Kidney (tissue), 14 donors: ENCODE measurements around the gene FBXL4. TPM values are rescaled to one million over a fixed set of nuclear protein-coding genes. Genes with fewer than 3 reads are reported as not detected.

Source experiments
- DNase-seq, 5 donors: peaks; one replicate each; pipeline ENCODE4 v3.0.0-alpha.2; 2013 to 2020
- FAIRE-seq: peaks from 2 replicates; lab custom pipeline; 2012; peaks lifted over from hg19 to GRCh38; lab: Jason Lieb, UNC
- H3K27ac ChIP-seq, 2 donors: one replicate each; pipeline ENCODE4 v1.7.0; 2013; ENCODE audit warnings: low read depth in 2 of 2, low read length in 2 of 2, inconsistent platforms in 1 of 2
- H3K27me3 ChIP-seq: one replicate; pipeline ENCODE4 v1.7.1; 2013; ENCODE audit warnings: low read length, inconsistent platforms; ENCODE audit not compliant: control insufficient read depth, insufficient read depth
- H3K36me3 ChIP-seq, 3 donors: one replicate each; pipeline versions ENCODE4 v1.7.0 to v1.7.1; 2013; ENCODE audit warnings: low read length in 3 of 3, control low read depth in 1 of 3, inconsistent platforms in 1 of 3; ENCODE audit not compliant: insufficient read depth in 3 of 3, control insufficient read depth in 2 of 3
- H3K4me1 ChIP-seq, 3 donors: one replicate each; pipeline versions ENCODE4 v1.7.0 to v1.7.1; 2013; ENCODE audit warnings: low read length in 3 of 3, inconsistent platforms in 1 of 3, low read depth in 1 of 3; ENCODE audit not compliant: control insufficient read depth in 2 of 3, insufficient read depth in 2 of 3
- H3K4me3 ChIP-seq, 3 donors: one replicate each; pipeline versions ENCODE4 v1.7.0 to v1.8.1; 2013; ENCODE audit warnings: low read length in 3 of 3, control low read depth in 1 of 3, inconsistent platforms in 1 of 3
- H3K9ac ChIP-seq, 3 donors: one replicate each; pipeline versions ENCODE4 v1.7.0 to v1.7.1; 2013; ENCODE audit warnings: low read length in 3 of 3, control low read depth in 1 of 3, inconsistent platforms in 1 of 3
- H3K9me3 ChIP-seq, 3 donors: one replicate each; pipeline versions ENCODE4 v1.7.0 to v1.7.1; 2013; ENCODE audit warnings: low read length in 3 of 3, control low read depth in 1 of 3, inconsistent platforms in 1 of 3; ENCODE audit not compliant: control insufficient read depth in 2 of 3, insufficient read depth in 1 of 3
- intact Hi-C: fragments of 100-400 bp; cut with DNase I; formaldehyde crosslinking; loops from one replicate; pipeline ENCODE4 v1.11.1; 2022
- polyA plus RNA-seq: library from polyadenylated mRNA; stranded (reverse); fragments of 350-450 nt; fragmentation: Illumina TruSeq; extraction: RNeasy Lipid Tissue Mini Kit (QIAGEN cat#74804); gene quantifications from one replicate; pipeline ENCODE4 v1.2.3, GENCODE V29; 2014; ENCODE audit warnings: low read depth, low replicate concordance; ENCODE audit not compliant: insufficient read depth
- total RNA-seq: library from RNA; stranded (reverse); fragmentation: NEBNext Ultra II Directional; extraction: Animal tissue kit (Norgen Biotek cat#: 25700); gene quantifications from one replicate; pipeline ENCODE4 v1.2.1, GENCODE V29; 2021
- TF ChIP-seq, protein P1 (sequence below): IDR thresholded peaks from 3 replicates; pipeline ENCODE4 v1.5.1; 2012; ENCODE audit warnings: mild to moderate bottlenecking, moderate library complexity, borderline replicate concordance; ENCODE audit not compliant: insufficient read depth; ENCODE audit errors: extremely low read depth
- donor health status: control.
- donor health status: control.
- donor health status: control.
- donor health status: control.
- donor health status: control.
- donor health status: DM: yes; HTN: yes; CAD: no.
- donor health status: Normal renal cell carcinoma (clear cell type).

FBXL4 gene
- total and polyA plus RNA-seq, 2 donors from 2014 or later, result 7.6 to 25.8 TPM

DNA sequence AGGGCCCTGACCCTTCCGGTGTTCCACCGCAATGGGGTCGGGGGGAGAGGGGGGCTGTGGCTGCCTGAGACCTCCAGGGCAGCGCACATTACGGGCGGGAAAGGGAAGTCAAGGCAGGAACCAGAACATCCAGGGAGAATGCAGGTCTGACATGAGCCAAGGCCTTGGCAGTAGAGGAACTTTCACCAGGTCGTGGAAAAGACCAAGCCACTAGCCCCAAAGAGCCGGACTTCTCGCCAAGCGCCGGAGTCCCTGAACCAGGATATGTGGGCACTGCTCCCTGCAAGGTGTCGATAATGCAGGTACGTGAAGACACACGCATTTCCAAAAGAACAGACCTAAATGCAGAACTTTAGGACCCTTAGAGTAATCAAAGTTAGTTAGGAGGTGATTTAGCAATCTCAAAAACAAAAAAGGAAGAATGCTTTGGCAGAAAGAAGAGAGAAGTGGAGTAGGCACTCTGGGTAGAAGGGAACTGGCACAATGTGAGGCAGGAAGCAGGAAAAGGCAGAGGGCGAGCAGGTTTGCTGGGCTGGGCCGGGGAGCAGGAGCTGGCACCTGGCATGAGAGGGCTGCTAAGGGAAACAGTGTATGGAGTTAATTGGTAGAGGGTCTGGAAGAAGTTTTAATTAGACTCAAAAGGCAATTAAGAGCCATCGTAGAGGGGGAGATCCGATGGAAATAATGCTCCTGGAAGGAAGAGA is 99.1 kb downstream of the FBXL4 start:
- Histone ChIP-seq H3K4me3 (no peak overlapping the region), H3K9me3 (no peaks in the 10 kb centered on the region), H3K9ac (no peak overlapping the region), H3K27me3 (peaks cover 39% of the 10 kb centered on the region), H3K4me1 (peaks cover 0 to 9% (median 0%) of the 10 kb centered on the region in 3 donors), H3K36me3 (no peaks in the 10 kb centered on the region), H3K27ac (no peak overlapping the region)
- DNase-seq (no peak), FAIRE-seq (no peak)
- intact Hi-C loops, result no loop called here
- TF ChIP-seq, protein P1, sequence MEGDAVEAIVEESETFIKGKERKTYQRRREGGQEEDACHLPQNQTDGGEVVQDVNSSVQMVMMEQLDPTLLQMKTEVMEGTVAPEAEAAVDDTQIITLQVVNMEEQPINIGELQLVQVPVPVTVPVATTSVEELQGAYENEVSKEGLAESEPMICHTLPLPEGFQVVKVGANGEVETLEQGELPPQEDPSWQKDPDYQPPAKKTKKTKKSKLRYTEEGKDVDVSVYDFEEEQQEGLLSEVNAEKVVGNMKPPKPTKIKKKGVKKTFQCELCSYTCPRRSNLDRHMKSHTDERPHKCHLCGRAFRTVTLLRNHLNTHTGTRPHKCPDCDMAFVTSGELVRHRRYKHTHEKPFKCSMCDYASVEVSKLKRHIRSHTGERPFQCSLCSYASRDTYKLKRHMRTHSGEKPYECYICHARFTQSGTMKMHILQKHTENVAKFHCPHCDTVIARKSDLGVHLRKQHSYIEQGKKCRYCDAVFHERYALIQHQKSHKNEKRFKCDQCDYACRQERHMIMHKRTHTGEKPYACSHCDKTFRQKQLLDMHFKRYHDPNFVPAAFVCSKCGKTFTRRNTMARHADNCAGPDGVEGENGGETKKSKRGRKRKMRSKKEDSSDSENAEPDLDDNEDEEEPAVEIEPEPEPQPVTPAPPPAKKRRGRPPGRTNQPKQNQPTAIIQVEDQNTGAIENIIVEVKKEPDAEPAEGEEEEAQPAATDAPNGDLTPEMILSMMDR, result no peak

DNA sequence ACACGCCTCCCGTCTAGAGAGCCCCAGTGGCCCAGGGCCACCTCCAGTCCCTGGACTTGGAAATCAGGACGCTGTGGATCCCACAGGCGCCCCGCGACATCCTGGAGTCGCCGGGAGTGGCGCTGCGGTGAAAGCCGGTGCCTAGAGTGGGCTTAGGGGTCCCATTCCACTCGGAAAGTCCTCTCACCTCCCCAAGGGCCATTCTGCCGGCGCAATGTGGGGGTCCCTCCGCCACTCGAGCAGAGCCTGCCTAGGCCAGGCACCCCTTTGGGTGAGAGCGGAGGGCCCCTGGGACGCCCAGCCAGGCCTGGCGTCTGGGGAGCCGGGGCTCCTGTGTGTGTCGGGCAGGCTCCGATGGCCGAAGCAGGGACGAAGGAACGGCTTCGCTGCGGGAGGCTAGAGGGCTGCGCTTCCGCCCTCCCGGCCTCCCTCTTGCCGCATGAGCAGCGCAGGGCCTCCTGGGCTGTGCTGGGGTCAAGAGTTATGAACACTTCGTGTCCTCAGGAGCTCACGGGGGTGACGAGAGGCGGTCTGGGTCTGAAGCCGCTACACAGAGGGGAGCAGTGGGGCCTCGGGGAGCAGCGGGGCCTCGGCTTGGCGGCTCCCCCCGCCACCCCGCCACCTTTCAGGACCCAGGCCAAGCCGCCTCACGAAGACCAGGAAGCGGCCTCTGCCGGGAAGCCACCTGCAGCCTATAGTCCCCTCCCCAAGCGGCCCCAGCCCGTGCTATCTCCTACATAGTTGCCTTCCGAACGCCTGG is 99.8 kb downstream of the FBXL4 start:
- Histone ChIP-seq H3K27me3 (peaks cover 42% of the 10 kb centered on the region), H3K4me3 (no peak overlapping the region), H3K4me1 (peaks cover 0 to 9% (median 0%) of the 10 kb centered on the region in 3 donors), H3K9ac (no peak overlapping the region), H3K36me3 (no peaks in the 10 kb centered on the region), H3K27ac (no peak overlapping the region), H3K9me3 (no peaks in the 10 kb centered on the region)
- DNase-seq, result peak; percentile 46 to 72 (median 61)
- TF ChIP-seq, protein P1, result no peak
- intact Hi-C loops, result no loop called here
- FAIRE-seq, result no peak

DNA sequence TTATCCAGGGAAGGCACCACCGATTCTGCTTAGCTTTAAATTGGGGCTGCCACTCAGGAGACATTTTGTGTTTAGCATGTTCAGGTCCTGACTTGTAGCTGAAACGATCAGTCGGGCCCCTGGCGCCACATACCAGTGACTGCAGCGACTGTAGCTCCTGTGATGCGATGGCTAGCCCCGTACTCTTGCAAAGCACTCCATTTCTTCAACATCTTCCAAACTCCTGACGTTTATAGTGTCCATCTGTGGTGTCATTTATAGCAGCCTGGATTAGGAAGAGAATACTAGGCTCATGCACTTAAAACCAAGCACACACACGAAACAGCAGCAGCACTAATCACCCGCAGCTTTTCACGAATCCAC is 100.3 kb downstream of the FBXL4 start:
- intact Hi-C loops, result no loop called here
- no peak for DNase-seq
- H3K4me3 ChIP-seq, result no peak overlapping the region
- peaks cover 0 to 9% (median 0%) of the 10 kb centered on the region in 3 donors for H3K4me1 ChIP-seq
- peaks cover 47% of the 10 kb centered on the region for H3K27me3 ChIP-seq
- H3K27ac ChIP-seq, result no peak overlapping the region
- H3K9me3 ChIP-seq, result no peaks in the 10 kb centered on the region
- H3K36me3 ChIP-seq, result no peaks in the 10 kb centered on the region
- no peak overlapping the region for H3K9ac ChIP-seq
- TF ChIP-seq, protein P1, result no peak
- FAIRE-seq, result no peak
